GM20000 (cell line): ENCODE measurements around the gene C7.

Experiments used
- DNase-seq: peaks from one replicate; pipeline ENCODE4 v3.0.0; 2012; ENCODE audit warnings: low spot score
- TF ChIP-seq, protein P1 (sequence below): IDR thresholded peaks from 2 replicates; pipeline ENCODE4 v1.5.1; 2012; ENCODE audit warnings: mild to moderate bottlenecking, control low read depth; ENCODE audit errors: extremely low read depth, missing control alignments

The C7 gene

DNA sequence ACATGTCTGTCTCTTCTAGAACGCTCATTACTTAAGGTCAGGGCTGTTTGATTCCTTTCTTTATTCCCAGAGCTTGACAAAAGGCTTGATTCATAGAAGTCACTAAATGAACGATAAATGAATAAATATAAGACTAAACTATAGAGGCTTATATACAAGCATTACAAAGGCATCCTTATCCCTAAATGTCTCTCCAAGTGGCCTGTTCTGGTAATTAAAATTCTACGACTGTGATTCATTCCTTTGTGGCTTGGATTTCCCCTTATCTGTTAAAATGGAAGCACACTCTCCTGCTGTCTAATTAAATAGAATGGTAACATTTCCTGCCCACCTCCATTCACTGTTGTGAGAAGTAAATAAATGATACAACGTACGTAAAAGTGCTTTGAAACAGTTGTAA, 49.5 kb downstream of the C7 start:
- no peak for DNase-seq
- TF ChIP-seq, protein P1, sequence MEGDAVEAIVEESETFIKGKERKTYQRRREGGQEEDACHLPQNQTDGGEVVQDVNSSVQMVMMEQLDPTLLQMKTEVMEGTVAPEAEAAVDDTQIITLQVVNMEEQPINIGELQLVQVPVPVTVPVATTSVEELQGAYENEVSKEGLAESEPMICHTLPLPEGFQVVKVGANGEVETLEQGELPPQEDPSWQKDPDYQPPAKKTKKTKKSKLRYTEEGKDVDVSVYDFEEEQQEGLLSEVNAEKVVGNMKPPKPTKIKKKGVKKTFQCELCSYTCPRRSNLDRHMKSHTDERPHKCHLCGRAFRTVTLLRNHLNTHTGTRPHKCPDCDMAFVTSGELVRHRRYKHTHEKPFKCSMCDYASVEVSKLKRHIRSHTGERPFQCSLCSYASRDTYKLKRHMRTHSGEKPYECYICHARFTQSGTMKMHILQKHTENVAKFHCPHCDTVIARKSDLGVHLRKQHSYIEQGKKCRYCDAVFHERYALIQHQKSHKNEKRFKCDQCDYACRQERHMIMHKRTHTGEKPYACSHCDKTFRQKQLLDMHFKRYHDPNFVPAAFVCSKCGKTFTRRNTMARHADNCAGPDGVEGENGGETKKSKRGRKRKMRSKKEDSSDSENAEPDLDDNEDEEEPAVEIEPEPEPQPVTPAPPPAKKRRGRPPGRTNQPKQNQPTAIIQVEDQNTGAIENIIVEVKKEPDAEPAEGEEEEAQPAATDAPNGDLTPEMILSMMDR, result no peak

GRCh38 chr5:40960037-40960436, 50.7 kb downstream of the C7 start:
- DNase-seq, result no peak
- TF ChIP-seq, protein P1, result no peak

- TF ChIP-seq, protein P1, result no peak
- DNase-seq, result no peak
These were observed 53.1 kb downstream of the C7 start for GRCh38 chr5:40962207-40962955.

DNA sequence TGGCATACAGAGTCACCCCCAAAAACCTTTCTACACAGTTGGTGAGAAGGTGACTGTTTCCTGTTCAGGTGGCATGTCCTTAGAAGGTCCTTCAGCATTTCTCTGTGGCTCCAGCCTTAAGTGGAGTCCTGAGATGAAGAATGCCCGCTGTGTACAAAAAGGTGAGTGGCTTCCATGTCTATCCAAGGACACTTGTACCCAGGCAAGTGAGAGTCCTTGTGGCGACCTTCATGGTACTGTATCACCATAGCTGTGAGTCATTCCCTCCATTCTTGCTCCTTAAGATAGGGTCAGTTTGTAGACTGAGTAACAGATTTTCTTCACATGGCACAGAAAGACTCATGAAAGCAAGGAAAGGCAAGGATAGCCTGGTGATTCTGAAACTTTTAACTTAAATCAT, 63.1 kb downstream of the C7 start:
- TF ChIP-seq, protein P1, result no peak
- no peak for DNase-seq

GRCh38 chr5:40973364-40974004, 64.2 kb downstream of the C7 start:
- no peak for DNase-seq
- TF ChIP-seq, protein P1, result no peak

DNA sequence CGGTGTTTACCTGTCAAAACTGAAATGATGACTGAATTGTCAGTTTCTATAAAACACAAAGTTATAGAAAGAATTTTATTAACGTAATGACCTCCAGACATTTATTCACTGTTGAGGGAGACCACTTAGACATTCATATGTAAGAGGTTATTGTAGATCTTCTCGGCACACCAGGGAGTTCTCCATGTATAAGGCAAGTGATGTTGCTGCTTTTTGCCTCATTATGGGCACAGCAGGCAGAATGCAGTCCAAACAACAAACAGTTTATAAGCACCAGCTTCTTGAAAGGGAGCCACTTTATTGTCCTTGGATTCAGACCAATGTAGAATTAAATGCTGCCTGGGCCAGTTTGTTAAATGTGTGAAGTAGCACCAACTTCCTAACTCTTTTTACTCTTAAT, 66.7 kb downstream of the C7 start:
- TF ChIP-seq, protein P1, result no peak
- no peak for DNase-seq

- TF ChIP-seq, protein P1, result no peak
- no peak for DNase-seq
These were observed 67.5 kb downstream of the C7 start for GRCh38 chr5:40976836-40977235.
